ENCODE results near the gene DCLK2.

Gene DCLK2

DNA sequence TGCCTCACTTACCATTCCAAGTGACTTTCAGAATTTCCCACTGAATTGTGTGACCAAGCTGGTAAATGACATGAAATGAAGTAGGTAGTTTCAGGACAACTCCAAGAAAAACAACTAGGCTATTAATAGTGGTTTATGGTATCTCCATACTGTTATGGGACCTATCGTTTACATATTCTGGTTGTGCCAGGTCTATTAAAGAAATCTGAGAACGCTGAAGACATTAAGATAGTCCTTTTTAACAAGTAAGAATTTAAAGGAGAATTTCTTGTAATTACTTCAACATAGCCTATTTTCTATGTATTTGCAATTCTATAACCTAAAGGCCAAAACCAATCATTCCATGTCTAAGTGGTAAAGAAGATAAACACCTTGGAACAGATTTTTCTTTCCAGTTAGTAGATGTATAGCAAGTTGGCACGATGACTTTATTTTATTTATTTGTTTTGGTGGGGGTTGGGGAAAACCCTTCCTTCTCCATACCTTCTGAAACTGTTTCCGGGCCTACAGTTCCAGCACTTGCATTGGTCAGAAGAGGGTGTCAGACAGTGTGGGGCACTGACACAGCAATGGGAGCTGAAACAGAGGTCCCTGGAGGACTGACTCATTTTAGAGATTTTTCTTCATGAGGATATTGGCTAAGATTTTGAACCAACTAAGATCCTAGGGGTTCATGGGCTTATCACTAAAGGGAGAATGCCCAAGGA lies 7.6 kb upstream of the DCLK2 start:
- DNase-seq = no peak

DNA sequence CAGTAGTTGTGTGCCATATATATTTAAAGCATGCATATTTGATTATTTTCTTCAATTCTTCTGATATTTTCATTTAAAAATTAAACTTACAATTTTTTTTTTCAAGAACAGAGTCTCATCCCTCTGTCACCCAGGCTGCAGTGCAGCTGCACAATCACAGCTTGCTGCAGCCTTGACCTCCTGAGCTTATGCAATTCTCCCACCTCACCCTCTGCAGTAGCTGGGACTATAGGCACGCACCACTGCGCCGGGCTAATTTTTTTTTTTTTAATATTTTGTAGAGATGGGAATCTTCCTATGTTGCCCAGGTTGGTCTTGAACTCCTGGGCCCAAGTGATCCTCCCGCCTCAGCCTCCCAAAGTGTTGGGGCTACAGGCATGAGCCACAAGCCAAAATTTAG lies 5.8 kb upstream of the DCLK2 start:
- DNase-seq = no peak

DNA sequence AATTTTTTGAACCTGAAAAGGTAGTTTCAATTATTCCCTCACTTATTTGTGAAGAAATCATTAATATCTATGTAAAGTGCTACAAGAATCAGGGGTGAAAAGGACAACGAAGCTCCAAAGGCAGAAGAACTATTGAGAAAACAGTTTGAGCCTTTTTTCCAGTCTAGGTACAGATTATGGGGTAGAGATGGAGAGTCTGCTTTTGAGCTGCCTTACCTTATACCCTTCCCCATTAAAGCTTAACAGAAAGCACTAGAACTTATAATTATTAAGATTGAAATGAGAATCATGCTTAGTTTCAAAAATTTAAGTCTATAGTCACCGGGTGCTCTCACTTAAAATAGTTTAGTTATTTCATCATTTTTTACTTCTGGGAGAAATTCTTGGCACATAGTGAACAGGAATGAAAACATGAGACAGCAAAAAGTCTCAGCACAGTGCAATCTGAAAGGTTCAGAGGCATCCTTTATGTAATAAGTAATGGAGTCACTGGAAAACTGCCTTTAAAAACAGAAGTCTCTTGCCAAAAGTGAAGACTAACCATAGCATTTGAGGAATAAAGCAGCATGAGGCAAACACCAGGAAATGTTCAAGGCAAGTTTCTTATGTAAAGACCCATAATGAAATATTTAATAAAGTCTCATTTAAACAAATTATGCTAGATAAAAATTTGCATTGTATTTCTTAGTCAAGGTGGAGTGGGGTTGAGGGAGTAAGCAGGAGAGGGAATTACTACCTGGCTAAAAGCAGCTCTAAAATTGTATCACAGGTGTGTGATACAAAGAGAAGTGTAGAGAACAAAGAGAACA lies 5.1 kb upstream of the DCLK2 start:
- no peak for DNase-seq

GRCh38 chr4:150074064-150074463 lies 4.2 kb upstream of the DCLK2 start:
- DNase-seq = no peak

DNA sequence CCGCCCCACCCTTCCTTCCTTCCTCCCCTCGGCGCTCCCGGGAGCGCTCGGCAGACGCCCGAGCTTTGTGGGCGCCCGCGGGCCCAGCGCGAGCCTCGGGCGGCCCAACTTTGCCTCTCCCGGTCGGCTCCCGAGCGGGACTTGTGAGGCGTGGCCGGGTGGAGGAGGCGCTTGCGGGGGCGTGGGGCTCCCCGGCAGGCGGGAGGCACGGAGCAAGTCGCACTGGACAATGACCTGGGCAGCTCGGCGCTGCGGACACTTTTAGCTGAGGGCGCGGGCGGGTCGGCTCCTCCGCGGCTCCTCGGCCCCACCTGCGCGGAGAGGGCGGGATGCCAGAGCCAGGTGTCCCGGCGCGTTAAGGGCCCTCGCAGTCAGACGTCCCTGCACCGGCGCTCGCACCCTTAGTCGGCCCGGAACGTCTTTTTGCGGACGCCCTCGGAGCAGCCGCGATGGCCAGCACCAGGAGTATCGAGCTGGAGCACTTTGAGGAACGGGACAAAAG lies 385 bp downstream of the DCLK2 start:
- DNase-seq = peak; percentile 37

DNA sequence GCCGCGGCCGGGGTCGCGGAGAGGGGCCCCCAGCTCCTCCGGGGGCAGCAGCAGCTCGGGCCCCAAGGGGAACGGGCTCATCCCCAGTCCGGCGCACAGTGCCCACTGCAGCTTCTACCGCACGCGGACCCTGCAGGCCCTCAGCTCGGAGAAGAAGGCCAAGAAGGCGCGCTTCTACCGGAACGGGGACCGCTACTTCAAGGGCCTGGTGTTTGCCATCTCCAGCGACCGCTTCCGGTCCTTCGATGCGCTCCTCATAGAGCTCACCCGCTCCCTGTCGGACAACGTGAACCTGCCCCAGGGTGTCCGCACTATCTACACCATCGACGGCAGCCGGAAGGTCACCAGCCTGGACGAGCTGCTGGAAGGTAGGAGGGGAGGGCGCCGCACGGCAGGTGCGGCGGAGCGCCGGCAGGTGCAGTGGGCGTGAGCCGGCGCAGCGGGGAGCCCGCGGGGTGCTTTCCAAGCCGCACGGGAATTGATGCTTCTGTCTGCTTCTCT lies 886 bp downstream of the DCLK2 start:
- DNase-seq = peak; percentile 55

GRCh38 chr4:150080337-150080736 lies 2.1 kb downstream of the DCLK2 start:
- no peak for DNase-seq

DNA sequence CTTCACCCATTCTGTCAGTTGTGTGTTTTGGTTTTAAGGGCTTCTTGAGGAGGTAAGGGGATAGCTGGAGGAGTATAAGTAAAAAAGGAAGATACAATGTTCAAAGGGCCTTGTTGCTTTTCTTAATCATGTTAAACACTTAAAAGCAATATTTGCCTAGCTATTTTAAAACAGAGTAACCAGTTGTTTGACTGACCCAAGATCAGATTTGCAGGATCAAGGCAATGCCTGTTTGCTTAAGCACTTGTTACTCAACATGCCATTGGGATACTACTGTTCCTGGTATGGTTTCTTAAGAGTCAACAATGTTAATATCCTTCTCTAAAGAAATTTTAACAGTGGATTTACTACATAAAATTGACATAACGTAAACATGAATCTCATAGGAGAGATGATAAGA lies 2.6 kb downstream of the DCLK2 start:
- no peak for DNase-seq

DNA sequence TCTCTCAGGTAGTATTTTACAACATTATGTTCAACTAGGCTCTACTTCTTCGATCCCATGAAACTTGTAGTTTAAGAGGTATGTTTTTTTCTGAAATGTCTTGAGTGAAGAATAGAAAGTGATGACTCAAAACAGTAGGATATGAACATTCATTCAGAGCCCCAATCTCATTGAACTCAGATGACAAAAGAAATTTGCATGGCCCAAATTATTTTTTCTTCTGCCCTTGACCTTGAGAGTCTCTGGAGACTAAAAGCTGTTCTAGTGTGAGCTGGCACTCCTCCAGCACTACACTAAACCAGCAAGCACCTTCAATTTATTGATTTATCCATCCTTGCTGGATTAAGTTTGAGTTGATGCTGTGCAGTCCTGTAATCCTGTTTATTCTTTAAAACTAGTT lies 4.0 kb downstream of the DCLK2 start:
- DNase-seq = peak; percentile 72

DNA sequence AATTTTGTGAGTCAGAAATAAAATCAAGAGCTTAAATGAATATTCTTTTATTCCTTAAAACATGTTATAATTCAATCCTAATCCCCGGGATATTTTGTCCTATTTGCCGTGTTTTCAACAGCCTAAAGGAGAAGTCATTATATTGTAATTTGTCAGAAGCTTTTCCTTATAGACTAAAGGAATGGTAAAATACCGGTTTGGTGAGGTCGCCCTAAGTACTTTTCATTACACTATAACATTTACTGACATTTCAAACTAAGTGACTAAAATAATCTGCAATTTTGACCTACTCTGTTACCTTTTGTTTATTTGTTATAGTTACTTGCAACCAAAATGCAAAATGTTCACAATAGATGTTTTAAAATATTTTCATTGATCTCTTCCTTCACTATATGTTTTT lies 8.8 kb downstream of the DCLK2 start:
- DNase-seq = no peak

DNA sequence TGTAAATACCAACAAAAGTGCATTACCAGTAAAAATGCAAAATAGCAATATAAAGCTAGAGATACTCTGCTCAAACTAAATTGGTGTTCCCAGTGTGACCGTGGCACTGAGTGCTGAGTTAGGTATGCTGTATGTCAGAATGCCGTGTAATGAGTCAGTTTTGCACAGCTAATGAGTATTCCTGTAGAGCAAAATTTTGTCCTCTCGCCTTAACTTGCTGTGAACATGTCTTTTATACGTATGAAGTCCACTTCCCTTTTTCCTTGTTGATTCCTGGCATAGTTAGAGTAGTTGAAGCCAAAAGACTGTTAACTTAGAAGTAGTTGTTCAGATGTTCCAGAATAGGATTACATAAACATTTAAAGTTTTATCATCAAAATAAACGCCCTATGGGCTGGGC lies 11.5 kb downstream of the DCLK2 start:
- DNase-seq = no peak

- no peak for DNase-seq
Observed at GRCh38 chr4:150090836-150091235, 12.6 kb downstream of the DCLK2 start.

DNA sequence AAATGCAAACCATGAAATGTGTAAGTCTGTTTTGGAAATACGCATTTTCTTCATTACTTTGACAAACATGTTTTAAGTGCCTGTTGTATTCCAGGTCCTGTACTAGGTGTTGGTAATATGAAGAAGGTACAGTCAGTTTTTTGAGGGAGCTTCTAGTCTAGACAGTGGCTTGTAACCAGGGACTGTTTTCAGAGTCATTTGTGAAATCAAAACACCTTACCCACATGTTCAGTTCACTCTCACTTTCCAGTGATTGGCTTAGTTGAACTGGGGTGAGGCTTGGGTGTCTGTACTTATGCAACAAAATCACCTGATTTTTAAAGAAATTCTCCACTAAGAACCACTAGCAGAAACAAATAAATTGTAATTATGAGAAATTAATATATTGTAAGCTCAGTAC lies 16.4 kb downstream of the DCLK2 start:
- no peak for DNase-seq

- peak; percentile 6 for DNase-seq
Observed at GRCh38 chr4:150096625-150097024, 18.4 kb downstream of the DCLK2 start.

- no peak for DNase-seq
Observed at GRCh38 chr4:150098214-150098613, 20.0 kb downstream of the DCLK2 start.

GRCh38 chr4:150104404-150105027 lies 26.3 kb downstream of the DCLK2 start:
- no peak for DNase-seq

DNA sequence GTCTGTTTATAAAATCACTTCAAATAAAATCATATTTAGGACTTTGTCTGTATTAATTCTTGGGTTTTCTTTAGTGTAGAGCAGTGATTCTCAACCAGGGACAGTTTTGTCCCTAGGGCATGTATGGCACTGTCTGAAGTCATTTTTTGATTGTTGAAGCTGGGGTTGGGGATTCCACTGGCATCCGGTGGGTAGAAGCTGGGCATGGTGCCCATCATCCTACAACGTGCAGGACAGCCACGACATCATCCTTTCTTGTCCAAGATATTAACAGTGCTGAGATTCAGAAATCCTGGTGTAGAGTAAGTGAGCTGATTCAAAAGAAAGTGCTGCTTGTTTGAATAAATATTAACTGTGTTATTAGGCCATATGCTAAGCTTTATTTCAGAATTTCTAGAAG lies 28.6 kb downstream of the DCLK2 start:
- DNase-seq = no peak

DNA sequence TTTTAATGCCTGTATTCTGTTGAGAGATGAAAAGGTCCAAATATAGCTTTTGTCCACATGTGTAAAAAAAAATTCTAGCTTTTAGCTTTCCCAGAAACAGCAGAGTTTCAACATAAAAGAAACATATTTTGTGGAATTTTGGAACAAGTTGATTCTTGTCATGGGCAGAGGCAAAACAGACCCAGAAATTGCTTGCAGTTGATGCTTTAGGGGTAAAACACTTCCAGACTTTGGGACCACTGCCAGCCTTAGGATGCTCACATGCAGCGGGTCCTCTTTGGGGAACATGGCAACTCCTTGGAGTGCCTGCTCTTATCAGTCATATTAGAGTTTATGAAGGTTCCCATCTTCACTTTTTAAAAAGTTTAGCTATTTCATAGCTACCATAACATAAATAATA lies 30.4 kb downstream of the DCLK2 start:
- DNase-seq = no peak

- DNase-seq = no peak
Observed at GRCh38 chr4:150114641-150115040, 36.4 kb downstream of the DCLK2 start.

GRCh38 chr4:150115851-150116250 lies 37.6 kb downstream of the DCLK2 start:
- DNase-seq = no peak

- DNase-seq = no peak
Observed at GRCh38 chr4:150116506-150116905, 38.3 kb downstream of the DCLK2 start.

DNA sequence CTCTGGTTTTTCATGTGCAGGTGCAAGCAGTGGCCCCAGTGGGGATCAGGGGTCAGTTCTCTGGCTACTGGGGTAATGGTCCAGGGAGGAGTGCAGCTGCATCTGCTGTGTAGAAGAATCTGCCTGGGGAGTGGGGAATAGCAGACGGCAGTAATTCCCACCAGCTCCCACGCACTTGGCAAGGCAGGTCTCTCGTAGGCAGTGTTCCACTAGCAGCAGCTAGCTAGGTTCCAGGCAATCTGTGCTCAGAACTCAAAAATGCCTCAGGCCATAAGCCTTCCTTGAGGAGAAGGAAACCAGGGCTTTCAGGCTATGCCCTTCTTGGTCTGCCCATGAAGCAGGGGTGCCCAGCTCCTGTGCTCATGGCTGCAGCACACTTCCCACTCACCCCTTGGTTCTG lies 38.8 kb downstream of the DCLK2 start:
- DNase-seq = no peak

GRCh38 chr4:150117629-150118028 lies 39.4 kb downstream of the DCLK2 start:
- DNase-seq = no peak

GRCh38 chr4:150119492-150119891 lies 41.2 kb downstream of the DCLK2 start:
- no peak for DNase-seq
